ENCODE results near the gene KIRREL1.

- no peak for TF ChIP-seq EZH2 (IDR thresholded peaks at IDR 0.05; ENCODE audit: low read length, missing control alignments)
- TF ChIP-seq, protein P1, sequence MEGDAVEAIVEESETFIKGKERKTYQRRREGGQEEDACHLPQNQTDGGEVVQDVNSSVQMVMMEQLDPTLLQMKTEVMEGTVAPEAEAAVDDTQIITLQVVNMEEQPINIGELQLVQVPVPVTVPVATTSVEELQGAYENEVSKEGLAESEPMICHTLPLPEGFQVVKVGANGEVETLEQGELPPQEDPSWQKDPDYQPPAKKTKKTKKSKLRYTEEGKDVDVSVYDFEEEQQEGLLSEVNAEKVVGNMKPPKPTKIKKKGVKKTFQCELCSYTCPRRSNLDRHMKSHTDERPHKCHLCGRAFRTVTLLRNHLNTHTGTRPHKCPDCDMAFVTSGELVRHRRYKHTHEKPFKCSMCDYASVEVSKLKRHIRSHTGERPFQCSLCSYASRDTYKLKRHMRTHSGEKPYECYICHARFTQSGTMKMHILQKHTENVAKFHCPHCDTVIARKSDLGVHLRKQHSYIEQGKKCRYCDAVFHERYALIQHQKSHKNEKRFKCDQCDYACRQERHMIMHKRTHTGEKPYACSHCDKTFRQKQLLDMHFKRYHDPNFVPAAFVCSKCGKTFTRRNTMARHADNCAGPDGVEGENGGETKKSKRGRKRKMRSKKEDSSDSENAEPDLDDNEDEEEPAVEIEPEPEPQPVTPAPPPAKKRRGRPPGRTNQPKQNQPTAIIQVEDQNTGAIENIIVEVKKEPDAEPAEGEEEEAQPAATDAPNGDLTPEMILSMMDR (conservative IDR thresholded peaks at IDR 0.05 in 1 of 2, IDR thresholded peaks at IDR 0.05 in 1 of 2; ENCODE audit: low read depth in 1 of 2, low read length in 2 of 2), result no peak
These were observed 1.5 kb downstream of the KIRREL1 start for GRCh38 chr1:157994704-157995582.

All from fibroblast of lung (primary cell).